HG02981 (cell line): ENCODE measurements around the gene MYO1C.
A peak's percentile ranks its signal among the peaks of the same experiment; 100 is the strongest.
"Not testable (repeated sequence)": the region's sequence is repeated elsewhere in the genome, so short reads cannot be mapped to it uniquely, and the experiment has no call there.

Source experiments
- ATAC-seq: cut with Tn5 transposase; IDR thresholded peaks from one replicate; pipeline ENCODE4 v1.9.1; 2021; ENCODE audit warnings: mild to moderate bottlenecking, moderate library complexity; ENCODE audit not compliant: unreplicated experiment

The MYO1C gene

DNA sequence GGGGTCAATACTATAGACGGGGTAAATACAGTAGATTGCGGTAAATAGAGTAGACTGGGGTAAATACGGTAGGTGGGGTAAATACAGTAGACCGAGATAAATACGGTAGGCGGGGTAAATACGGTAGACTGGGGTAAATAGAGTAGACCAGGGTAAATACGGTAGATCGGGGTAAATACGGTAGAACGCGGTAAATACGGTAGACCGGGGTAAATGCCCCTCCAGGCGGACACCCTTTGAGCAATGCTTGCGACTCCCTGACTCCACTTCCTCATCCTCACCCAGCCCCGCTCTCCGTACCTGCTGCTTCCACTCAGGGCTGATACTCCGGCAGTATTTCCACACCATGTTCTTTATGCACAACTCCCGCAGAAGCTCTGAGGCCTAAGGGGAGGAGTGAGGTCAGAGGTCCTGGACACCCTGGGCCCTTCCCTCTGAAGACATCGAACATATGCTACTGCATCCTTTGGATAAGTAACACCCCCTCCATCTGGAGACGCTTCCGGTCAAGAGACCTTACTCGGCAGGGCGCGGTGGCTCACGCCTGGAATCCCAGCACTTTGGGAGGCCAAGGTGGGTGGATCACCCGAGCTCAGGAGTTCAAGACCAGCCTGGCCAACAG, 23.1 kb downstream of the MYO1C start:
- no peak for ATAC-seq

DNA sequence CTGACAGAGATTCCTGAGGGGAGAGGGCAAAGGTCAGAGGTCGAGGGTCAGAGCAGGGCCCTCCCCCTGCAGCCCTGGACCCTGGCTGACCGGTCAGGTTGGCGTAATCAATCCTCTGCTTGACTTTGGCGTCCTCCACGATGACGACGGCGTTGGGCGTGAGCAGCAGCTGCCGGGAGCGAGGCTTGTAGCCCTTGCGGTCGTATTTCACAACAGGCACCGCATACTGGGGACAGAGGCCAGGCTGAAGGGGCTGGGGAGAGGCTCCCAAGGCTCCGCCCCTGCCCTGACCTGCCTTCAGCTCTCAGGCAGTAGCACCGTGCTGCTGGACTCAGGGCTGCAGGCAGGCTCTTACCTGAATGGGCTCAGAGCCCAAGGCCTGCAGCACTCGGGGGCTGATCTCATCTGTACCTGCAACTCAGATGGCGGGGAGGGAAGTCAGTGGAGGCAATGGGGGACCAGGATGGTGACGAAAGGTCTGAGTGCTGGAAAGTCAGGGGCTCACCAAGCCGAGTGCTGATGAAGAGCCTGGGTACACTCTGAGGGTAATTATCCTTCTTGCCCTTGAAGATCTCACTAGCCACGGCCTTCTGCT, 24.5 kb downstream of the MYO1C start:
- ATAC-seq: no peak

DNA sequence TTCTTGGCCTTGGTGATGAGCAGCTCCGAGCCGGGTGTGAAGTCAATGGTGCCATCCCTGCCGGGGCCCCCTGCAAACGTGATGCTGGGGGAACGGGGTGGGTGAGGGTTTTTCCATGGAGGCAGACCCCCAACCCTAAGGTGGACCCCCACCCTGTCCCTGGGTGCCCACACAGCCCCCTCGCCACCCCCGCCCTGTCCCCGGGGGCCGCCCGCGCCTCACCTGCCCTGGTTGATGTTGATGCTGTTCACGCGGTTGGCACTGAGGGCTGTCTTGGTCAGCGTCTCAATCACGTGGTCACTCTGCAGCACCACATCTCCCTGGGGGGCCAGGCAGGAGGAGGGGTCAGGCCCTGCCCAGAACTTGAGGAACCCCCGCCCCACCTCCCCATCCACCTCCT, 25.2 kb downstream of the MYO1C start:
- no peak for ATAC-seq

- no peak for ATAC-seq
Measured at GRCh38 chr17:1464186-1464585, 28.3 kb downstream of the MYO1C start.

DNA sequence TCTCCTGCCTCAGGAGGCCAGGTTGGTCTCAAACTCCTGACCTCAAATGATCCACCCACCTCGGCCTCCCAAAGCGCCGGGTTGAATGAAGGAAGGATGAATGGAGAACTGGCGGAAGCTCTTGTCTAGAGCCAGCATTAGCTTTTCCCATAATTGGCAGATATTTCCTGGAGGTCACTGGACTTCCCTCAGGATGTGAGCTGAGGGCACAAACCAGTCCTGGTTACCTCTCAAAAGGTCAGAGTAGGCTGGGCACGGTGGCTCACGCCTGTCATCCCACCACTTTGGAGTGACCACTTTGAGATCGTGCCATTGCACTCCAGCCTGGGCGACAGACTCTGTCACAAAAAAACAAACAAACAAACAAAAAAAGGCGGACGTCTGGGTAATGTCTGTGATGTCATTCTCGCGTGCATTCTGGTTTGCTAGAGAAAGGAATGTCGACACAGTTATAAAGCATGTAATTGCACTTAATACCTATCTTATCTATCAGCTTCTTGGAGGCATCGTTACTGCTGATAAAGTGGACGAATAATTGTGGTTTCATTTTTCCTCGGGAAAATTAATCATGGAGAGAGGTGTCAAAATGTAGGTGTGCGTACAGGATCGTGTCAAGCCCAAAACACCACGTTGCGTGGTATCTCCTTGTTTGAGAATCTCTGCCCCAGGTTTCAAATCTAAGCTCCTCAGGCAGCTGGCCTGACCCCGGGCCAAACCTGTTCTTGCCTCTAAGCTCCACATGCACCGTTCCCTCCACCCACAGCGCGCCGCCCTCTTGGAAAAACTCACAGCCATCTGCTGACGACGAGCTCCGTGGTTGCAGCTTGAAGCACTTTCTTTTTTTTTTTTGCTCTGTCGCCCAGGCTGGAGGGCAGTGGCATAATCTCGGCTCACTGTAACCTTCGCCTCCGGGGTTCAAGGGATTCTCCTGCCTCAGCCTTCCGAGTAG, 30.0 kb downstream of the MYO1C start:
- no peak for ATAC-seq

GRCh38 chr17:1461198-1461944, 31.1 kb downstream of the MYO1C start:
- ATAC-seq: no peak

DNA sequence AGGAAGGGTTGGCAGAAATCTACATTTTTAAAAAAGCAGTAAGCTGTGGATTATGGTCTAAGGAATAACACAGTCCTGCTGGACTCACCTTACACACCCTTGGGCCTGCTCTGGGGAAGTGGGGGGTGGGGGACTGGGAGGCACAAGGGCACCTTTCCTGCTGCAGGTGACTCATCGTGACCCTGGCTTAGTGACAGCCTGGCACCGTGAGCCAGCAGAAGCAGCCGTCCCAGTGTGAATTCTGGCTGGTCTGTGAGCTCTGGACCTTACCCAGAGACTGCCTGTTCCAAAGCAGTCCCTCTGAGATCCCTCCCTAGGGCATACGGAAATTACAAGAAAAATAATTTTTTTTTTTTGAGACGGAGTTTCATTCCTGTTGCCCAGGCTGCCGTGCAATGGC, 32.3 kb downstream of the MYO1C start:
- no peak for ATAC-seq

DNA sequence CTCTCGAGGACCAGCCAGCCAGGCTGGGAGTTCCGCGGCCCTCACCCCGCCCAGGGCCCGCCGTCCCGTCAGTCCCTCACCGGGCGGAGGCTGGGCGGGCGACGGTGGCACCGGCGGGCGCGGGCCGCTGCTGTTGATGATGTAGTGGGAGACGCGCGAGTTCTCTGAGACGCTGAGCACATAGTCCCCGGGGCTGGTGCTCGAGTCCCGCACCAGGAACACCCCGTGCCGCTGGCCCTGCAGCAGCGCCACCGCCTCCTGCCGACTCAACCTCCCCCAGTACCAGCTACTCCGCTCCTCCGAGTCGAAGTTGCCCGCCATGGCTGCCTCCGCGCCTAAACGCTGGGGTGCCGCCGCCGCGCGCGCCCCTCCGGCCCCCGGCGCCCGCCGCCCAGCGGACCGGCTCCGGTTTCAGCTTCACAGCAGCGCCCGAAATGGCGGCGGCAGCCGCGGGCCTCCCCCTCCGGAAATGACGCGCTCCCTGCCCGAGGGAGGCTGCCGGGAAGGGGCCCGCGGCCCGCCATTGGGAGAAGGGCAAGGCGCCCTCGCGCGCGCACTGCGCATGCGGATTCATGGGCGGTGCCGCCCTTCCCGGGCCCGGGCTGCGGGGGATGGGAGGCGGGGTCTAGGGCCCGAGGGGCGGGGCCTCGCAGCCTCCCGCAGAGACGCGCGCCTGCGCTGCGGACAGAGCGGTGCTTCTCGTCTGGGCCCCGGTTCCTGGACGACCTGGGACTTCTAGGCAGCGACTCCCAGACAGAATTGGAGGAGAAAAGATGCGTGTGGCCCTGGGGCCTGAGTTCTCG, 36.5 kb downstream of the MYO1C start, which contains the start of gene CRK:
TSS of gene CRK (minus strand) at position 436 of the 803 bp plus-strand sequence. CDS start at position 321, 115 bp downstream.
- peak; percentile 85 for ATAC-seq

DNA sequence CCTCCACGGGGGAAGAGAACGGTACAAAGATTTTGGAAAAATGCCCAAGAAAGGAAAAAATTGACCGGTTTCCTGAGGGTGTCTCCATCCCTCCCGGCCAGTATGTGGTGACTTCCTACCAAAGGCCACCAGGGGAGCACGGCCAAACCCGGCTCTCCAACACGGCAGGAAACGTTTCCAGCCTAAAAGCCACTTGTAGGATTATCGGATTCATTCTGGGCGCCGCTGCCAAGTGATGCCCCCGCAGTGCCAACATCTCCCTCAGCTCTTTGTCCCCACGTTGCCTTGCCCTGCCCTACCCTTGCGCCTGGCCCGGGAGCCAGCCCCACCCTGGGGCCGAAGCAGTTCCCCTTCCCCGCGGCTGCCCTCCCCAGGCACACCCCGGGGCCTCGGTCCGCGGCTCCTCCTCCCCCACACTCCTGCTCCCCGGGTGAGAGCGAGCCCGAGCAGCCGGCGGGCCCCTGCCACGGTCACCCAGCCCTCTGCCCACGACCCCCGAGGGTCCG, 37.1 kb downstream of the MYO1C start:
- peak; percentile 12 for ATAC-seq

- ATAC-seq: no peak
Measured at GRCh38 chr17:1454541-1454940, 37.9 kb downstream of the MYO1C start.

DNA sequence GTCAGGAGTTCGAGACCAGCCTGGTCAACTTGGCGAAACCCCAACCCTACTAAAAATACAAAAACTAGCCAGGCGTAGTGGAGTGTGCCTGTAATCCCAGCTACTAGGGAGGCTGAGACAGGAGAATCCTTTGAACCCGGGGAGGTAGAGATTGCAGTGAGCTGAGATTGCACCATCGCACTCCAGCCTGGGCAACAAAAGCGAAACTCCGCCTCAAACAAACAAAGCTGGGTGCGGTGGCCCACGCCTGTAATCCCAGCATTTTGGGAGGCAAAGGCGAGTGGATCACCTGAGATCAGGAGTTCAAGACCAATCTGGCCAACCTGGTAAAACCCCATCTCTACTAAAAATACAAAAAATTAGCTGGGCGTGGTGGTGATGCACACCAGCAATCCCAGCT, 38.8 kb downstream of the MYO1C start:
- ATAC-seq: not testable (repeated sequence)

DNA sequence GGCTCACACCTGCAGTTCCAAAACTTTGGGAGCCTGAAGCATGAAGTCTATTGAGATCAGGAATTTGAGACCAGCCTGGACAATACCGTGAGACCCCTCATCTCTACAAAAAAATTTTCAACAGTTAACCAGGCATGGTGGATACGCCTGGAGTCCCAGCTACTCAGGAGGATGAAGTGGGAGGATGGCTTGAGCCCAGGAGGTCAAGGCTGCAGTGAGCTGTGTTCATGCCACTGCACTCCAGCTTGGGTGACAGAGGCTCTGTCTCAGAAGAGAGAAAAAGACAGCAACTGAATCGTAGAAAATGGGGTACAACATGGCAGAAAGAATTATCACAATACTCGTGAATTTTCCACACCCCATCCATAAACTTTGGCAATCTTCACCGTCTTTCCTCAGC, 39.6 kb downstream of the MYO1C start:
- ATAC-seq: no peak

- ATAC-seq: not testable (repeated sequence)
Measured at GRCh38 chr17:1450261-1450660, 42.2 kb downstream of the MYO1C start.

DNA sequence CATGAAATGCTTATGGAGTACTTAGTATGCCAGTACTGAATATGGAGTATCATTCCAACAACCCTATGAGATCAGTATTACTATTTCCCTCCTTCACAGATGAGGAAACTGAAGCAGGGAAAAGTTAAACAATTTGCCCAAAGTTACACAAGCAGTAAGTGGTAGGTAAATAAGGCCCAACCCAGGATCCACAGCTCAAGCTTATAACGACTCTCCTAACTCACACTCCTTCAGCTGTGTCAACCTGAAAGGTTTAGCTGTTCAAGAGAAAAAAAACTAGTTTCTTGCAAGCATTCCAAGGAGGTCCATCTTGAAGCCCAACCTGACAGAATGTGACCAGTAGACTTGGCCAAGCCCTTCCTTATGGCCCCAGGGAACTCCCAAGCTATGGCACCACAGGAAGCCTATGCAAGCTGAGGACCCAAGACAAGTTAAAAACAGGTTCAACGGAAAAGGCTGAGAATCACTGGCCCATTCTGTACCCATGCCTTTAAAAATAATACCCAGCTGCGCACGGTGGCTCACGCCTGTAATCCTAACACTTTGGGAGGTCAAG, 43.0 kb downstream of the MYO1C start:
- ATAC-seq: no peak

DNA sequence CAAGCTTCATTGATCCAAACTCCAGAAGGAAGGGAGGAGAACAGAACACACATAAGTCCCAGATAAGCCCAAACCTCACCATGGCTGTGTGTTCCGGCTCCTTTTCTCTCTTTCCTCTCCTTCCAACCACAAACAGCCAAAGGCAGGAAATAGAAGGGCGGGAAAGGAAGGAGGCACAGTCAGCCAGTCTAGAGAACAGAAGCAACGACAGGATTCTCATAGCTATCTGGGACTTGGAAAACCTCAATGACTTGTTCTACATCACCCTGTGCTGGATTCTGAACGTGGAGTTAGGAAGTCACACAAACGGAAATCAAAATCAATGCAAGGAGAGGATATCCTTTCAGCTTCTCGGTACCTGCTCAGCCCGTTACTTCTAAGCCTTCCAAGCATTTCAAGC, 45.4 kb downstream of the MYO1C start:
- no peak for ATAC-seq

GRCh38 chr17:1446201-1446600, 46.3 kb downstream of the MYO1C start:
- no peak for ATAC-seq

DNA sequence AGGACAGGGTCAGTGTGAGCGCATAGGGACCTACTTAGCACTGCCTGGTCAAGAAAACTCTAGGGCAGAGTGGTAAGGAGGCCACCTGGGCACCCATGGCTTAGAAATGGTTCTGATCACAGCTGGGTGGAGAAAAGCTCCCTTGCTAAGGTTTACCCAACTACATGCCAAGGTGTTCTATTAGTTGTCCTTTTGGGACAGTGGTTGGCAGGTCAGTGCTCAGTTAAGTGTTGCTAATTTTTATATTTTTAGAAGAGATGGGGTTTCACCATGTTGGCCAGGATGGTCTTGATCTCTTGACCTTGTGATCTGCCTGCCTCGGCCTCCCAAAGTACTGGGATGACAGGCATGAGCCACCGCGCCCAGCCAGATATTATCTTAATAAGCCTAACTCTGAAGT, 46.8 kb downstream of the MYO1C start:
- ATAC-seq: not testable (repeated sequence)

GRCh38 chr17:1442721-1443120, 49.8 kb downstream of the MYO1C start:
- ATAC-seq: not testable (repeated sequence)

DNA sequence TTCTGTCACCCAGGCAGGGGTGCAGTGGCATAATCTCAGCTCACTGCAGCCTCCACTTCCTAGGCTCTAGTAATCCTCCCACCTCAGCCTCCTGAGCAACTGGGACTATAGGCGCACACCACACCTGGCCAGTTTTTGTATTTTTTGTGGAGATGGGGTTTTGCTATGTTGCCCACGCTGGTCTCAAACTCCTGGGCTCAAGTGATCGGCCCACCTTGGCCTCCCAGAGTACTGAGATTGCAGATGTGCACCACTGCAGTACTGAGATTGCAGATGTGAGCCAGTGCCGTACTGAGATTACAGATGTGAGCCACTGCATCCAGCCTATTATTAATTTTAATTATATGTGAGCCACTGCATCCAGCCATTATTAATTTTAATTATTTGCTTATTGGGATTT, 50.3 kb downstream of the MYO1C start:
- ATAC-seq: no peak

DNA sequence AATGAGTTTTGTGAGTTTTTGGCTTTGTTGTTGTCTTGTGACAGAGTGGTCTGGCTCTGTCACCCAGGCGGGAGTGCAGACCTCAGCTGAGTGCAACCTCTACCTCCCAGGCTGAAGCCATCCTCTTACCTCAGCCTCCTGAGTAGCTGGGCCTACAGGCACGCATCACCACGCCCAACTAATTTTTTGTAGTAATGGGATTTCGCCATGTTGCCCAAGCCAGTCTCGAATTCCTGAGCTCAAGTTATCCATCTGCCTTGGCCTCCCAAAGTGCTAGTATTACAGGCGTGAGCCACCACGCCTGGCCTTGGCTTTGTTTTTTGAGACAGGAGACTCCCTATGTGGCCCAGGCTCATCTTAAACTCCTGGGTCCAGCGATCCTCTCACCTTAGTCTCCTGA, 51.6 kb downstream of the MYO1C start:
- ATAC-seq: no peak
